PFSK-1 (cell line): Measurements from ENCODE around the gene FGGY.

Source experiments
- FOXP2 ChIP-seq: optimal IDR thresholded peaks from 2 replicates; pipeline ENCODE3; 2011; ENCODE audit warnings: borderline replicate concordance, control low read depth, inconsistent platforms; ENCODE audit not compliant: insufficient read depth; ENCODE audit errors: extremely low read length, extremely low read depth
- POLR2AphosphoS5 ChIP-seq: IDR thresholded peaks from 2 replicates; pipeline ENCODE4 v1.6.1; 2012; ENCODE audit warnings: low read depth, mild to moderate bottlenecking, control low read depth, low read length, moderate library complexity
- REST ChIP-seq, 2 experiments: IDR thresholded peaks; 2 replicates each; pipeline versions ENCODE4 v1.6.1 to v1.8.0; 2011 to 2012; ENCODE audit warnings: low read depth in 2 of 2, low read length in 2 of 2, control low read depth in 1 of 2, inconsistent platforms in 1 of 2, mild to moderate bottlenecking in 1 of 2, moderate library complexity in 1 of 2; ENCODE audit not compliant: insufficient read depth in 1 of 2
- SIN3A ChIP-seq: IDR thresholded peaks from 2 replicates; pipeline ENCODE4 v1.6.1; 2012; ENCODE audit warnings: mild to moderate bottlenecking, low read length, moderate library complexity, borderline replicate concordance; ENCODE audit not compliant: insufficient read depth
- TAF1 ChIP-seq: IDR thresholded peaks from 2 replicates; pipeline ENCODE4 v1.6.1; 2012; ENCODE audit warnings: low read length, control low read depth, borderline replicate concordance; ENCODE audit not compliant: insufficient read depth

FGGY gene

GRCh38 chr1:59261537-59261936 is 35.4 kb upstream of the FGGY start:
- TF ChIP-seq POLR2AphosphoS5 = no peak
- no peak for TF ChIP-seq TAF1
- TF ChIP-seq FOXP2 = no peak
- TF ChIP-seq SIN3A = no peak
- no peak for TF ChIP-seq REST (IDR thresholded peaks at IDR 0.05; ENCODE audit: insufficient read depth in 1 of 2, low read depth in 2 of 2, low read length in 2 of 2)

GRCh38 chr1:59262631-59263030 is 34.3 kb upstream of the FGGY start:
- no peak for TF ChIP-seq REST (IDR thresholded peaks at IDR 0.05; ENCODE audit: insufficient read depth in 1 of 2, low read depth in 2 of 2, low read length in 2 of 2)
- no peak for TF ChIP-seq FOXP2
- TF ChIP-seq TAF1 = no peak
- no peak for TF ChIP-seq POLR2AphosphoS5
- no peak for TF ChIP-seq SIN3A

GRCh38 chr1:59263111-59263510 is 33.8 kb upstream of the FGGY start:
- TF ChIP-seq REST (IDR thresholded peaks at IDR 0.05; ENCODE audit: insufficient read depth in 1 of 2, low read depth in 2 of 2, low read length in 2 of 2) = no peak
- TF ChIP-seq POLR2AphosphoS5 = no peak
- TF ChIP-seq FOXP2 = no peak

GRCh38 chr1:59265622-59266021 is 31.3 kb upstream of the FGGY start:
- TF ChIP-seq POLR2AphosphoS5 (no peak), FOXP2 (no peak), REST (IDR thresholded peaks at IDR 0.05; ENCODE audit: insufficient read depth in 1 of 2, low read depth in 2 of 2, low read length in 2 of 2) (no peak)

GRCh38 chr1:59266180-59266926 is 30.5 kb upstream of the FGGY start:
- no peak for TF ChIP-seq SIN3A
- no peak for TF ChIP-seq TAF1
- no peak for TF ChIP-seq REST (IDR thresholded peaks at IDR 0.05; ENCODE audit: insufficient read depth in 1 of 2, low read depth in 2 of 2, low read length in 2 of 2)
- TF ChIP-seq FOXP2 = no peak
- TF ChIP-seq POLR2AphosphoS5 = no peak
